Measurements from ENCODE around the gene TMEM165. TPM values are rescaled to one million over a fixed set of nuclear protein-coding genes. Genes with fewer than 3 reads are reported as not detected.

TMEM165 gene
- total and polyA plus RNA-seq, 9 of the 15 experiments (the other 6 are each of a cell fraction or from before 2014, with no cell fraction given): 21.3 to 145 (median 96.8) TPM

DNA sequence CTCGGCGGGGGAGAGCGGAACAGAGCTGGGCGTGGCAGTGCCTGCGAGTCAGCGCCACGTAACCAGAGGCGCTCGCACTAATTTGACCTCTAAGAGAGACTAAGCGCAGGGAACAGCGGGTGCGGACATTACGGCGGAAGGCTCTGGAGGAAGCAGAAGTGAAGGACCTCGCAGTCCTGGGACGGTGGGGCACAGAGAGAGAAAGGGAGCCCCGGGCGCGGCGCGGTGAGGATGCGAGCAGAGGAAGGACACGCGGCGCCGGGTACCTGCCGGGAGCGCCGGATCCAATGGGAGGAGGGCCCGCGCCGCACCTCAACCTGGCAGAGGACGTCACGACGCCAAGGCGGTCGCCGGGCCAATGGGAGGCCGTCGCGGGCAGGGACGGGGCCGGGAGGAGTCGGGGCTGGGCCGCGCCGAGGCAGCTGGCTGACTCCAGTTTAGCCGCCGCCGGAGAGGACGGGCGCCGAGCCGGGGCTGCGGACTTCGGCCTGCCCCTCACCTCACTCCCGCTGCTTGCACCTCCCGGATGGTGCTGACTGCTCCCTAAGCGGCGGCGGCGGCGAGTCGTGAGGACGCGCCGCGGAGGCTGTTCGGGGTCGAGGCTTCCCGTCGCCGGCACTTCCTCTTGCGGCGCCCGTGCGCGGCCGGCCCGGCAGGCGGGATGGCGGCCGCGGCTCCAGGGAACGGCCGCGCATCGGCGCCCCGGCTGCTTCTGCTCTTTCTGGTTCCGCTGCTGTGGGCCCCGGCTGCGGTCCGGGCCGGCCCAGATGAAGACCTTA, at the start of gene TMEM165 (continued):
- TF ChIP-seq, protein P1, sequence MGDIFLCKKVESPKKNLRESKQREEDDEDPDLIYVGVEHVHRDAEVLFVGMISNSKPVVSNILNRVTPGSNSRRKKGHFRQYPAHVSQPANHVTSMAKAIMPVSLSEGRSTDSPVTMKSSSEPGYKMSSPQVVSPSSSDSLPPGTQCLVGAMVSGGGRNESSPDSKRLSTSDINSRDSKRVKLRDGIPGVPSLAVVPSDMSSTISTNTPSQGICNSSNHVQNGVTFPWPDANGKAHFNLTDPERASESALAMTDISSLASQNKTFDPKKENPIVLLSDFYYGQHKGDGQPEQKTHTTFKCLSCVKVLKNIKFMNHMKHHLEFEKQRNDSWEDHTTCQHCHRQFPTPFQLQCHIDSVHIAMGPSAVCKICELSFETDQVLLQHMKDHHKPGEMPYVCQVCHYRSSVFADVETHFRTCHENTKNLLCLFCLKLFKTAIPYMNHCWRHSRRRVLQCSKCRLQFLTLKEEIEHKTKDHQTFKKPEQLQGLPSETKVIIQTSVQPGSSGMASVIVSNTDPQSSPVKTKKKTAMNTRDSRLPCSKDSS (IDR thresholded peaks at IDR 0.05; ENCODE audit: low read depth, partially characterized antibody): no peak
- TF ChIP-seq ZFX (CRISPR knock-in tag; IDR thresholded peaks at IDR 0.05) (peak; percentile 92), RB1 (IDR thresholded peaks at IDR 0.05; ENCODE audit: low read depth) (peak; percentile 80), ZNF408 (CRISPR knock-in tag; IDR thresholded peaks at IDR 0.05; ENCODE audit: low read depth) (no peak), ZNF699 (CRISPR knock-in tag; IDR thresholded peaks at IDR 0.05; ENCODE audit: insufficient replicate concordance) (no peak), HOMEZ (CRISPR knock-in tag; IDR thresholded peaks at IDR 0.05) (no peak), HNRNPK (IDR thresholded peaks at IDR 0.05; ENCODE audit: low read depth, low read length, poor library complexity, severe bottlenecking) (no peak), TAF7 (tag; IDR thresholded peaks at IDR 0.05) (no peak), HMGN3 (IDR thresholded peaks at IDR 0.05; ENCODE audit: borderline replicate concordance, extremely low read depth, insufficient read length, low read depth, low read length) (no peak), RHOXF2B (CRISPR knock-in tag; conservative IDR thresholded peaks at IDR 0.05) (no peak), MNT (conservative IDR thresholded peaks at IDR 0.05) (peak; percentile 79 to 88; a peak in 3 of 4 replicates), POLR2G (IDR thresholded peaks at IDR 0.05; ENCODE audit: low read depth, low read length) (peak; percentile 98), ZNF174 (CRISPR knock-in tag; IDR thresholded peaks at IDR 0.05) (no peak), ZNF197 (CRISPR knock-in tag; IDR thresholded peaks at IDR 0.05; ENCODE audit: low read depth) (no peak), TCF15 (CRISPR knock-in tag; IDR thresholded peaks at IDR 0.05) (no peak), RBFOX2 (IDR thresholded peaks at IDR 0.05; ENCODE audit: low read depth, low read length) (peak; percentile 99)
- TF ChIP-seq, protein P2, sequence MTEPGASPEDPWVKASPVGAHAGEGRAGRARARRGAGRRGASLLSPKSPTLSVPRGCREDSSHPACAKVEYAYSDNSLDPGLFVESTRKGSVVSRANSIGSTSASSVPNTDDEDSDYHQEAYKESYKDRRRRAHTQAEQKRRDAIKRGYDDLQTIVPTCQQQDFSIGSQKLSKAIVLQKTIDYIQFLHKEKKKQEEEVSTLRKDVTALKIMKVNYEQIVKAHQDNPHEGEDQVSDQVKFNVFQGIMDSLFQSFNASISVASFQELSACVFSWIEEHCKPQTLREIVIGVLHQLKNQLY (CRISPR knock-in tag; conservative IDR thresholded peaks at IDR 0.05): no peak
- TF ChIP-seq, protein P3, sequence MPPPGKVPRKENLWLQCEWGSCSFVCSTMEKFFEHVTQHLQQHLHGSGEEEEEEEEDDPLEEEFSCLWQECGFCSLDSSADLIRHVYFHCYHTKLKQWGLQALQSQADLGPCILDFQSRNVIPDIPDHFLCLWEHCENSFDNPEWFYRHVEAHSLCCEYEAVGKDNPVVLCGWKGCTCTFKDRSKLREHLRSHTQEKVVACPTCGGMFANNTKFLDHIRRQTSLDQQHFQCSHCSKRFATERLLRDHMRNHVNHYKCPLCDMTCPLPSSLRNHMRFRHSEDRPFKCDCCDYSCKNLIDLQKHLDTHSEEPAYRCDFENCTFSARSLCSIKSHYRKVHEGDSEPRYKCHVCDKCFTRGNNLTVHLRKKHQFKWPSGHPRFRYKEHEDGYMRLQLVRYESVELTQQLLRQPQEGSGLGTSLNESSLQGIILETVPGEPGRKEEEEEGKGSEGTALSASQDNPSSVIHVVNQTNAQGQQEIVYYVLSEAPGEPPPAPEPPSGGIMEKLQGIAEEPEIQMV (tag; conservative IDR thresholded peaks at IDR 0.05; ENCODE audit: low read depth): no peak
